GM21390 (cell line): ENCODE results near the gene PLIN4.

Source experiments
- ATAC-seq: cut with Tn5 transposase; IDR thresholded peaks from one replicate; pipeline ENCODE4 v1.9.1; 2021; ENCODE audit not compliant: unreplicated experiment

Gene PLIN4

DNA sequence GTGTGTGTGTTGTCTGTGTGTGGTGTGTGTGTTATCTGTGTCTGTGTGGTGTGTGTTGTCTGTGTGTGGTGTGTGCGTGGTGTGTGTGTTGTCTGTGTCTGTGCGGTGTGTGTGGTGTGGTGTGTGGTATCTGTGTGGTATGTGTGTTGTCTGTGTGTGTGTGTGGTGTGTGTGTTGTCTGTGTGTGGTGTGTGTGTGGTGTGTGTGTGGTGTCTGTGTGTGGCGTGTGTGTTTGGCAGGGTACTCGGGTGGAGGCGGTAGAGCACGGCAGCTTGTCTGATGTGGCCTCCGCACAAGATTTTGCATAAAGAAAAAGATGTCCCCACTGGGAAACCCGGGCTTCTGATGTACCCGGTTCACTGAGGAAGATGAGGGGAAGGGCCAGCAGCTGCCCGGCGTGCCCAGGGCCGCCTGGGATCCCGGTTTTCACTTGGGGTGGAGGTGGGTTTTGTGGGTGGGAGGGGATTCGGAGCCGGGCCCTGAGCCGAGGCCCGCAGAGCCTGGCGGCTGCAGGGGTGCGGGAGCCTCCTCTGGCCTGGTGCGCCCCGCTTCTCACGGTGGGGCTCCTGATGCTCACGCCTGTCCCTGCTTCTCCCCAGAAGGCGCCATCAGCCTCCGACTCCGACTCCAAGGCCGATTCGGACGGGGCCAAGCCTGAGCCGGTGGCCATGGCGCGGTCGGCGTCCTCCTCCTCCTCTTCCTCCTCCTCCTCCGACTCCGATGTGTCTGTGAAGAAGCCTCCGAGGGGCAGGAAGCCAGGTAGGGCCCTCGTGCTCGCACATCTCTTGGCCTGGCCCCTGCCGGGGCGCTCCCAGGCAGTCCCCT is 25.0 kb downstream of the PLIN4 start:
- ATAC-seq: no peak

GRCh38 chr19:4492337-4493103 is 25.8 kb downstream of the PLIN4 start:
- no peak for ATAC-seq

GRCh38 chr19:4491446-4491845 is 26.8 kb downstream of the PLIN4 start:
- ATAC-seq: no peak

DNA sequence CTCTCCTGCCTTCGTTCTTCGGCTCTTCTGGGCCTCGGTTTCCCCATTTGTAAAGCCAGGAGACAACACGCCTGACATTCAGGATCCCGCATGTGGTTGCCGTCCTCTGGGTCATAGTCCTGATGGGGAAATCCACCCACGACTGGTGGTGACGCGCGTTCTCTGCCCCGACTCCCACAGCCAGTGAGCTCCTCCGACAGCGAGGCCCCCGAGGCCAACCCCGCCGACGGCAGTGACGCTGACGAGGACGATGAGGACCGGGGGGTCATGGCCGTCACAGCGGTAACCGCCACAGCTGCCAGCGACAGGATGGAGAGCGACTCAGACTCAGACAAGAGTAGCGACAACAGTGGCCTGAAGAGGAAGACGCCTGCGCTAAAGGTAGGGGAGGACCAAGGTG is 29.8 kb downstream of the PLIN4 start:
- no peak for ATAC-seq

GRCh38 chr19:4487572-4487971 is 30.7 kb downstream of the PLIN4 start:
- no peak for ATAC-seq

GRCh38 chr19:4483385-4483784 is 34.9 kb downstream of the PLIN4 start:
- ATAC-seq: no peak

DNA sequence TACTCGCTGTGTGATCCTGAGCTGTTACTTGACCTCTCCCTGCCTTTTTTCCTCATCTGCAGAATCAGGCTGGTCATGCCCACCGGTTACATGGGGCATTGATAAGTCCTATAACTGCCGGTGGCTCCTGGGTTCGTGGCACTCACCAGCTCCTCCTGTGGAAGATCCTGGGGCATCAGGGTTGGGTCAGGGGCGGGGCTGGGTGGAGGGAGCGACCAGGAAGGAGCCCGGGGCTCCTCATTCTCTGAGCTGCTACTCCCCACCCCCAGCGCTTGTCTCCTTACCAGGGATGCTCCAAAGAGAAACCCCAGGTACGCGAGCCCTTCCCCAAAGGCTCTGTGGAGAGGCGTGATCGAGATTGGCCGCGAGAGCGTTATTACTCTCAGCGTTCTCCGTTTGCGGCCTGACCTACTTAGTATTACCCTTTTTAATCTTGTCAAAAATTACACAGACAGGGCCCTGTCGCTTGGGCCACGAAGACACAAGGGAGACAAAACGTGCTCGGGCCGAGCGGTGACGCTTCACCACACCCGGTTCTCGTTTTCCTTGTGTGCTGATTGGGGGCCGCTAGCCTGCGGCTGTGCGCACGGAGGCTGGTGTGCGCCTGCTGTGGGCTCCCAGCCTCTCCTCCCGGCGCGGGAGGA is 35.4 kb downstream of the PLIN4 start:
- ATAC-seq: no peak

DNA sequence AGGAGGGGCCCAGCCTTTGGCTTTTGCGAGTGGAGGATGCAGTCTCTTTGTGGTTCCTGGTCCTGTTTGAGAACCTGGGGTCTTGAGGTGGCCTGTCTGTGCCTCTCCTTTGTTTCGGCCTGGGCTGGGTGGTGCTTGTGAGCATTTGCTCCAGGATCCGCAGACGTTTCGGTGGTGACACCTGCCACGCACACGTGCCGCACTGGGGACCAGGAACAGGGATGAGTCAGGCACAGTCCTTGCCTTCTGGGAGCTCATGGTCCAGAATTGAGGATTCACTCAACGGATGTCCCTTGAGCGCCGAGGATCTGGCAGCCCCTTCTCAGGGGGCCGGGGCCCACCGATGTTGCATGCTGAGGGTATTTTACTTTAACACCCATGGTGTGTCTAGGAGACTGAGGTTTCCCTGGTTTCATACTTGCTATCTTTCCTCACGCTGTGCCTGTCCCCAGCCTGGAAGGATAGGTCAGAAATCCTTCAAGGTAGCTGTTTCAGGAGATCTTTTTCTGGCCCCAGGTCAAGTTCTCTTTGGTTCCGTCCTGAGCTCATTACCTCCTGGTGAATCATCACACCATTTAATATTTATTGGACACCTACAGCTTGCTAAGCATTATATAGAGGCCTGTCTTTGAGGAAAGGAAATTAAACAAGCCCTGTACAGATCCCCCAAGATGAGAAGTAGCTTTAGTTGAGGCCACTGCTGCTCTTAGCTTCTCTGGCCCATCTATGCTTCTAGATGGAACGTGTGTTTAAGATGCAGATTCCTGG is 41.1 kb downstream of the PLIN4 start:
- ATAC-seq: no peak

DNA sequence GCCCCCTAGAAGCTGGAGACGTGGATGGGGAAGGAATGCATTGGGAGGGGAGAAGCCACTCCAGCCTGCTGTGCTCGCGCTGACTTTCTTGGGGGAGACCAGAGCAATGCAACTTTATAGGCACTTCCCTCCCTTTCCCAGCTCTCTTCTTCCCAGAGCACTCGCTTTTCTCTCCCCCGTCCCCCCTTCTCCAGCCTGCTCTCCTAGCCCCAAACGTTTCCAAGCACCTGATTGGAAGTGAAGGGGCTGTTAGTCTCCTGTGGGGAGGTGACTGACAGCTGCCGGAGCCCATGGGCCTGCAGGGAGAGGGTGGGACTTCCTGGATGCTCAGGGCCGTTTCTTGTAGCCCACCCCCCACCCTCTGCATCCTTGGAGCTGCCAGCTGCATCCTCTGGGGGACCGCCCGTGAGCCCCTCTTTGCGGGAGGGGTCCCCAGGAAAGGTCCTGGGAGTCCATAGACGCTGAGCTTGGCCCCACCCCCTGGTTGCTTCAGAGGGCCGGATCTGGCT is 43.7 kb downstream of the PLIN4 start:
- no peak for ATAC-seq

DNA sequence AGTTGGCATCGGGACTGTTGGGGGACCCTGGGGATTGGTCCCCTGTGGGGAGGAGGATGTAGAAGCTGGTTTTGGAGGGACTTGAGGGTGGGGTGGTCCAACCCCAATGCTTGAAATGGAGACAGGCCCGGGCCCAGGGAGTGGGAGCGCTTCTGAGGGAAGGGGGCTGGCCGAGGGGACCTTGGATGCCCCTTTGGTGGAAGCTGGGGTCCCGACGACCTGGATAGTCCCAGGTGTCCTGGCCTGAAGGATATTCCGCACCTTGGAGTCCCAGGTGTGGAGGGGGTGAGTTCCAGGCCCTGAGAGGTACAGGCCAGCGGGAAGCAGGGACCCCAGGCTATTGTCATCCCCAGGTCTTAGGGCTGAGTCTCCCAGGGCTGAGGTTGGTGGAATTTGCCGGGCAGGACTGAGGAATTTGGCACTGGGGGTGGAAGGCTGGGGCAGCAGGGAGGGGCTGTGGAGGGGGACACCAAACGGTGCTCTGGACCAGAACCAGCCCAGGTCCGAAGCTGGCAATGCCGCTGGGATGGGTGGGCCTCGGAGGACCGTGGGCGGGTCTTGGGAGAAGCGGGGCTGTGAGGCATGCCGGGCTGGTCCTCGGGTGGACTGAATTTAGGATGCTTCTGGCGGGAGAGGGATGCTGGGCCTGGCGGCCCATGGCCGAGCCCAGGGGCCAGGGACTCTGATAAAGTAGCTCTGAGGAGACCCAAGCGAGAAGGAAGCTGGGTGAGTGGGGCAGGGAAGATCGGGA is 44.3 kb downstream of the PLIN4 start:
- ATAC-seq: no peak

DNA sequence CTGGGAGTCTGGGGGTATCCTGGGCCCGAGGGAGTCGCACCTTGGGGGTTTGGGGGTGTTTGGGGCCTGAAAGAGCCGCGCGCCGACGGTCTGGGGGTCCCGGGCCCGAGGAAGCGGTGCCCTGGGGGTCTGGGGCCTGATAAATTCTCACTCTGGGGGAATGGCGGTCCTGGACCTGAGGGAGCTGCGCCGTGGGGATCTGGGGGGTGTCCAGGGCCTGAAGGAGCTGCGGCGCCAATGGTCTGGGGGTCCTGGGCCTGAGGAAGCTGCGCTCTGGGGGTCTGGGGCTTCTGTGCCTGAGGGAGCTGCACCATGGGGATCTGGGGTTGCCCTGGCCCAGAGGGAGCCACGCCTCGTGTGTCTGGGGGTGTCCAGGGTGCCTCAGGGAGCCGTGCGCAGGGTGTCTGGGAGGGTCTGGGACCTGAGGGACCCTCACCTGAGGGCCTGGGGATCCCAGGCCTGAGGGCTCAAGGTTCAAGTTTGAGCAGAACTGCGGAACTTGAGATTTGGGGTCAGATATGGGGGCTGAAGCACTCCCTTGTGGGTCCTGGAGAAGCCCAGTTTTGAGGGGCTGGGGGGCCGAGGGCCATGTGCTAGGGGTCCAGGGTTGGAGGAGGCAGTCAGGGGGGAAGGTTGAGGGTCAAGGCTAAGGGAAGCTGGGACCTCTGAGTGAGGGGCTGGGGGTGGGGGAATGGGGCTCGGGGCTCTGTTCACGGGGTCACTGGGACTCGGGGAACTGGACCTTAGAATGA is 45.1 kb downstream of the PLIN4 start:
- ATAC-seq: no peak

GRCh38 chr19:4472174-4472974 is 45.9 kb downstream of the PLIN4 start, which contains the start of gene HDGFL2:
HDGFL2 (plus strand) TSS chr19:4472297; CDS start chr19:4472351, 54 bp downstream.
- ATAC-seq: no peak

DNA sequence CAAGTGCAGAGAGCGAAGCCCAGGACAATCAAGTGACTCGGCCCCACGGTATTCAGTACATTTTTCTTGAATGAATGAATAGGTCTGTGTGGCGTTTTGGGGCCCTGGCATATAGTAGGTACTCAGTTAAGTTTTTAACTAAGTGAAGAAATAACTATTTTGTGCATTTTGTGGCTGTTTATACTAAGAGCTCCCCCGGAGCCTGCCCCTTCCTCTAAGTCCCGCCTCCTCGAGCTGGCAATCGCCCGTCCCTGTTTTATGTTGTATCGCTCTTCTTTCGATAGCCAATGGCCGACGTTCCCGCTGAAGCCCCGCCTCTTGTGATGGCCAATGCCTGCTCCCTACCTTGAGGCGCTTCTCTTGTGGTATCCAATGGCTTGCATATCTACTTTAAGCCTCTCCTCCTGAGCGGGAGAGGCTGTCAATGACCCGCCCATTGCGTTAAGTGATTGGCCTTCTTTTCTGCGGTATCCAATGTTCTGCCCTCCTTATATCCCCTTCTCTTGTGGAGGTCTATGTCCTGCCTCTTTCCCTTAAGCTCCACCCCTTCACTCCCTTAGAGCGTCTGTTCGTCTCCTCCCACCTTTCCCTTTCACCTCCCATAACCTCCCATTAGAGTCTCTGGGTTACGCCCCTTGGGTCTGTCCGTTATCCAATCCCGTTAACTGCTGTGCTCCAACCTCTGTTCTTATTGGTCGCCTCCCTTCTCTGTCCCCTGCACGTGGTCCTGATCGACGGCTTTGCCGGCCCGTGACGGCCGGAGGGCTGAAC is 46.7 kb downstream of the PLIN4 start:
- peak; percentile 80 for ATAC-seq

DNA sequence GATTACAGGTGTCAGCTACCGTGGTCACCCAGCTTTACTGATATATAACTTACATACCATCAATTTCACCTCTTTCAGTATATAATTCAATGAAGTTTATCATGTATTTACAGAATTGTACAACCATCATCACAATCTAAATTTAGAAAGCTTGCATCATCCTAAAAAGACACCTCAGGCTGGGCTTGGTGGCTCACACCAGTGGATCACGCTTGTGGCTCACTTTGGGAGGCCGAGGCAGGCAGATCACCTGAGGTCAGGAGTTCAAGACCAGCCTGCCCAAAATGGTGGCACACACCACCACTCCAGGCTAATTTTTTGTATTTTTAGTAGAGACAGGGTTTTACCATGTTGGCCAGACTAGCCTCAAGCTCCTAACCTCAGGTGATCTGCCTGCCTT is 50.5 kb downstream of the PLIN4 start:
- ATAC-seq: no peak

DNA sequence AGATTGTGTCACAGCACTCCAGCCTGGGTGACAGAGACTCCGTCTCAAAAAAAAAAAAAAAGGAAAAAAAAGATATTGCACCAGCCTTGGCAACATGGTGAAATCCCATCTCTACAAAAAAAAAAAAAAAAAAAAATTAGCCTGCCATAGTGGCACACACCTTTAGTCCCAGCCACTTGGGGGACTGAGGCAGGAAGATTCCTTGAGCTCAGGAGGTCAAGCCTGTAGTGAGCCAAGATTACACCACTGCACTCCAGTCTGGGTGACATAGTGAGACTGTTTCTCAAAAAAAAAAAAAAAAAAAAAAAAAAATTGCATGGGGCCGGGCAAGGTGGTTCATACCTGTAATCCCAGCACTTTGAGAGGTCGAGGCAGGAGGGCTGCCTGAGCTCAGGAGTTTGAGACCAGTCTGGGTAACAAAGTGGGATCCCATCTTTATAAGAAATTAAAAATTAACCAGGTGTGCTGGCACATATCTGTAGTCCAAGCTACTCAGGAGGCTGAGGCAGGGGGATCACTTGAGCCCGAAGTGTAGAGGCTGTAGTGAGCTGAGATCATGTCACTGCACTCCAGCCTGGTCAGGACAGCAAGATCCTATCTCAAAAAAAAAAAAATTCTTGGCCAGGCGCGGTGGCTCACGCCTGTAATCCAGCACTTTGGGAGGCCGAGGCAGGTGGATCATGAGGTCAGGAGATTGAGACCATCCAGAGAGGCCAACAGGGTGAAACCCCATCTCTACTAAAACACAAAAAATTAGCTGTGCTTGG is 53.3 kb downstream of the PLIN4 start:
- no peak for ATAC-seq

DNA sequence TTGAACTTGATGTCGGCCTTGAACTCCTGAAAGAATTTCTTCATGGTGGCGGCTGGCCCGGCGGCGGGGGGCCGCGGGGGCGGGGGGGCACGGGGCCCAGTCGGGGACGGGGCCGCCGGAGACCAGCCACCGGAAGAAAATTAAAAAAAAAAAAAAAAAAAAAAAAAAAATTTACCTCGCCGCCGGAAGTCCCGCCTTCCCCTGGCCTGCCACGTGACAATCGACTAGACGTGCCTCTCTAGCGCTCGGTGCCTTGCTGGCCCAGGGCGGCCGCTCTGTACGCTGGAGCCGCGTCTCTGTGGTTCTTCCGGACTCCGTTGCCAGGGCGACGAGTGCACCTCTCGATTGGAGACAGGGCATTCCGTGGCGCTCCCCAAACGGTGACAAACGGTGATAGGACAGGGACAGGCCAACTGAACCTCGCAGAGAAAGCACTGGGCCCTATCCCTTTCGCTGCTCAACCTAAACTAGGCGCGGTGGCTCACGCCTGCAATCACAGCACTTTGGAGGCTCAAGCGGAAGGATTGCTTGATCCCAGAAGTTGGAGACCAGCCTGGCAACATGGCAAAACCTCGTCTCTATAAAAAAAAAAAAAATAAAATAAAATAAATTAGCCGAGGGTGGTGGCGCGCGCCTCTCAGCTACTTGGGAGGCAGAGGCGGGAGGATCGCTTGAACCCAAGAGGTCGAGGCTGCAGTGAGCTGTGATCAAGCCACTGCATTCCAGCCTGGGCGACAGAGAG is 60.5 kb downstream of the PLIN4 start, which contains the start of gene UBXN6:
TSS of gene UBXN6 (minus strand) at position 141 of the 742 bp plus-strand sequence. CDS start at position 44, 97 bp downstream.
- ATAC-seq: peak; percentile 88
